Epidermal melanocyte (primary cell): ENCODE measurements around the gene ETS2.

ENCODE experiments used
- DNase-seq: peaks from one replicate; pipeline ENCODE4 v3.0.0; 2011; ENCODE audit warnings: low spot score; ENCODE audit not compliant: insufficient read length

The ETS2 gene

GRCh38 chr21:38777531-38777930, 28.2 kb upstream of the ETS2 start:
- no peak for DNase-seq

GRCh38 chr21:38780879-38781278, 24.9 kb upstream of the ETS2 start:
- DNase-seq: no peak

- DNase-seq: no peak
Observed at GRCh38 chr21:38784458-38785266, 21.1 kb upstream of the ETS2 start.

- DNase-seq: no peak
Observed at GRCh38 chr21:38785483-38785882, 20.2 kb upstream of the ETS2 start.

GRCh38 chr21:38787016-38787415, 18.7 kb upstream of the ETS2 start:
- DNase-seq: no peak

- DNase-seq: no peak
Observed at GRCh38 chr21:38787461-38788274, 18.1 kb upstream of the ETS2 start.

GRCh38 chr21:38788275-38788905, 17.3 kb upstream of the ETS2 start:
- peak; percentile 45 for DNase-seq

GRCh38 chr21:38789275-38789674, 16.5 kb upstream of the ETS2 start:
- no peak for DNase-seq

- DNase-seq: no peak
Observed at GRCh38 chr21:38790059-38790458, 15.7 kb upstream of the ETS2 start.

- DNase-seq: no peak
Observed at GRCh38 chr21:38790961-38791360, 14.8 kb upstream of the ETS2 start.

GRCh38 chr21:38792676-38793459, 12.9 kb upstream of the ETS2 start:
- DNase-seq: no peak

- DNase-seq: no peak
Observed at GRCh38 chr21:38793926-38794713, 11.6 kb upstream of the ETS2 start.

GRCh38 chr21:38794978-38795377, 10.8 kb upstream of the ETS2 start:
- no peak for DNase-seq

GRCh38 chr21:38795475-38795874, 10.3 kb upstream of the ETS2 start:
- no peak for DNase-seq

GRCh38 chr21:38796424-38796823, 9.3 kb upstream of the ETS2 start:
- no peak for DNase-seq

GRCh38 chr21:38797470-38797869, 8.3 kb upstream of the ETS2 start:
- no peak for DNase-seq

GRCh38 chr21:38798081-38798480, 7.6 kb upstream of the ETS2 start:
- DNase-seq: no peak

GRCh38 chr21:38798481-38798882, 7.2 kb upstream of the ETS2 start:
- no peak for DNase-seq

- no peak for DNase-seq
Observed at GRCh38 chr21:38800046-38800758, 5.5 kb upstream of the ETS2 start.
